HUES64 (cell line): ENCODE data around the gene MSMP.

Experiments used
- H3K27ac ChIP-seq: 2 replicates; pipeline ENCODE4 v1.7.0; 2013; ENCODE audit warnings: low read depth, low read length, inconsistent platforms
- H3K27me3 ChIP-seq: 2 replicates; pipeline ENCODE4 v1.6.1; 2013; ENCODE audit warnings: mild to moderate bottlenecking, low read length; ENCODE audit not compliant: insufficient read depth
- H3K36me3 ChIP-seq: 2 replicates; pipeline ENCODE4 v1.6.1; 2013; ENCODE audit warnings: mild to moderate bottlenecking, low read length; ENCODE audit not compliant: insufficient read depth
- H3K4me1 ChIP-seq: 2 replicates; pipeline ENCODE4 v1.6.1; 2013; ENCODE audit warnings: mild to moderate bottlenecking, low read length, moderate library complexity; ENCODE audit not compliant: insufficient read depth
- H3K4me3 ChIP-seq: 2 replicates; pipeline ENCODE4 v1.5.1; 2013; ENCODE audit warnings: mild to moderate bottlenecking, low read length, moderate library complexity
- H3K9ac ChIP-seq: 2 replicates; pipeline ENCODE4 v1.6.1; 2013; ENCODE audit warnings: mild to moderate bottlenecking, low read depth, low read length
- H3K9me3 ChIP-seq: 2 replicates; pipeline ENCODE4 v1.6.1; 2013; ENCODE audit warnings: low read depth, low read length; ENCODE audit not compliant: insufficient read depth
- WGBS: fragments of 150-250, 120-280 bp; methylation state at CpG from one replicate; pipeline ENCODE4 v1.1.7; 2013; ENCODE audit warnings: missing lambda C conversion rate; 5-methylcytosine and 5-hydroxymethylcytosine counted together

The MSMP gene

GRCh38 chr9:35705836-35706430 is 48.1 kb downstream of the MSMP start:
- H3K9me3 ChIP-seq, result no peaks in the 10 kb centered on the region
- no peaks in the 10 kb centered on the region for H3K27me3 ChIP-seq
- WGBS, result 95% methylated on average over 7 of the region's 7 CpGs
- H3K4me3 ChIP-seq, result no peak overlapping the region
- H3K9ac ChIP-seq, result no peak overlapping the region
- H3K27ac ChIP-seq, result no peak overlapping the region
- H3K4me1 ChIP-seq, result no peaks in the 10 kb centered on the region
- peaks cover 93% of the 10 kb centered on the region for H3K36me3 ChIP-seq

GRCh38 chr9:35705372-35705771 is 48.7 kb downstream of the MSMP start:
- WGBS, result 89% methylated on average over 8 of the region's 8 CpGs
- no peaks in the 10 kb centered on the region for H3K4me1 ChIP-seq
- no peak overlapping the region for H3K4me3 ChIP-seq
- H3K36me3 ChIP-seq, result peaks cover 93% of the 10 kb centered on the region
- no peak overlapping the region for H3K9ac ChIP-seq
- H3K27ac ChIP-seq, result no peak overlapping the region
- no peaks in the 10 kb centered on the region for H3K27me3 ChIP-seq
- H3K9me3 ChIP-seq, result no peaks in the 10 kb centered on the region

- Histone ChIP-seq H3K4me3 (no peak overlapping the region), H3K9ac (no peak overlapping the region), H3K27ac (no peak overlapping the region), H3K36me3 (peaks cover 98% of the 10 kb centered on the region), H3K9me3 (no peaks in the 10 kb centered on the region), H3K27me3 (no peaks in the 10 kb centered on the region), H3K4me1 (no peaks in the 10 kb centered on the region)
- 95% methylated on average over 26 of the region's 26 CpGs for WGBS
Observed at GRCh38 chr9:35703906-35704672, 50.0 kb downstream of the MSMP start.
